Stimulated activated CD4-positive, alpha-beta T cell treated with anti-CD3 and anti-CD28 coated beads, Interleukin-1b, Interleukin-23, amount 100 ng/mL, for 24 hours (primary cell): ENCODE measurements around the gene CYP3A5.

Experiments
- DNase-seq, 4 experiments: peaks; one replicate each; pipeline ENCODE4 v3.0.0-alpha.2; 2020; ENCODE audit warnings: low read depth in 4 of 4, low spot score in 1 of 4

Gene CYP3A5

GRCh38 chr7:99616359-99617191 is 63.2 kb downstream of the CYP3A5 start, which contains the start of gene ZSCAN25:
Gene ZSCAN25, plus strand, starts transcription at chr7:99616946. Its CDS starts 2,661 bp downstream, at chr7:99619607.
- DNase-seq = peak; percentile 59 to 80 (median 71)

DNA sequence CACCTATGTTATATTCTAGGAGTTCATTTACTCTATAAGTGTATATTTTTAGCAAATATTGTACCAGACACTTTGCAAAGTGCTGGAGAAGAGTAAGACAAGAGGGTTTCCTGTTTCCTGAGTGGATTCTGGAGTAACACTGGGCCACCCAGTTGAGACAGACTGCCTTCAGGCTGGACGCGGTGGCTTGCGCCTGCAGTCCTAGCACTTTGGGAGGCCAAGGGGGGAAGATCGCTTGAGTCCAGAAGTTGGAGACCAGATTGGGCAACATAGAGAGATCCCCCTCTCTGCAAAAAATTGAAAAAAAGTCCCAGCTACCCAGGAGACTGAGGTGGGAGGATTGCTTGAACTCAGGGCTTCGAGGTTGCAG is 63.8 kb downstream of the CYP3A5 start:
- no peak for DNase-seq

- DNase-seq = no peak
Observed at GRCh38 chr7:99614495-99614894, 65.3 kb downstream of the CYP3A5 start.

GRCh38 chr7:99607548-99607947 is 72.2 kb downstream of the CYP3A5 start:
- no peak for DNase-seq

GRCh38 chr7:99606531-99606930 is 73.3 kb downstream of the CYP3A5 start:
- no peak for DNase-seq

DNA sequence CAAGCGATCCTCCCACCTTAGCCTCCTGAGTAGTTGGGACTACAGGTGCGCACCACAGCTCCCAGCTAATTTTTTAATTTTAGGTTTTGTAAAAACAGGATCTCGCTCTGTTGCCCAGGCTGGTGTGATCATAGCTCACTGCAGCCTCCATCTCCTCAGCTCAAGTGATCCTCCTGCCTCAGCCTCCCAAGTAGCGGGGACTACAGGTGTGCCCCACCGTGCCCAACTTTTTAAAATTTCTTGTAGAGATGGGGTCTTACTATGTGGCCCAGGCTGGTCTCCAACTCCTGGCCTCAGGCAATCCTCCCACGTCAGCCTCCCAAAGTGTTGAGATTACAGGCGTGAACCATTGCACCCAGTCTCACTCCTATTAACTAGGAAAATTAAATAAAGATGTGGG is 74.3 kb downstream of the CYP3A5 start:
- no peak for DNase-seq

DNA sequence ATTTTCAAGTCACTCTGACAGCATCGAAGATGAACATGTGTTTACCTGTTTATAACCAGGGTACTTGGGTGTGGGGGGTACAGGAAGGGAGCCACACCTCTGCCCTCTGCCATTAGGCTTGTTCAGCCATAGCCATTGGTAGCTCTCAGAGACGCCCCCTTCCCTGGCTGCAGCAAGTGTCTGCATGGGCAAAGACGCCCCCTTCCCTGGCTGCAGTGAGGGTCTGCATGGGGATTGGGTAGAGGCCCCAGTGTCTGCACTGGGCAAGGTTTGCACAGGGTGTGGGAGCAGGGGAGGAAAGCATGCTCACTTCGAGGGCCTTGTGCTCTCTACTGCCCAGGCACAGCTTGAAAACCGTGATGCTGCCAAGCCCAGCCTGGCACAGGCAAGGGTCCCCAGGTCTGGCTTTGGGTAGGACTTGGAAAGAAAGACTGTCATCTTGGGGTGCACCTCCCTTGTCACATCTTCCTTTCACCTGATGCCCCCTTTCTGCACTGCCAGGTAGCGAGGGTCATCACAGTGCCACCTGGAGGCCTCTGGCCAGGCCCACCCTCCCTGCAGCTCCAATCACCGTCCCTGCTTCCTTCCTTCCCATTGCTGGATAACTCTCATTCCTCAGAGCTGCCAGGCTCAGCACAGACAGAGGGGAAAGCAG is 78.0 kb downstream of the CYP3A5 start:
- DNase-seq = no peak

DNA sequence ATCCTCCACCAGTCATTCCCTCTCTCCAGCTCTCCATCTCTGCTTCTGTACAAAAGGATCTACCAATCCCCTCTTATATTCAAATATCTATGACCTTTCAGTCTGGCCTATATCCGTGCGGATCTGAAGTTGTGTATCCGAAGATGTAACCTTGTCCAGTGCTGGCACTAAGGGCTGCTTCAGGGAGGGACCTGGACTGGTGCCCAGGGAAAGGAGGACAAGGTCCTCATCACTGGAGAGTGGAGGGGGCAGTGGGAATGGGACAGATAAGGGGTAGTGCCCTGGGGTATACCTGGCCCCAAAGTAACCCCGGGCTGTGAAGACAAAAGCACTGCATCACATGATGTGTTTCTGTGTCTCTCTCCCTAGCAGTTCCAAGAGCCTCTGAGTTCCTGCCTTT is 80.0 kb downstream of the CYP3A5 start:
- no peak for DNase-seq
